Neural cell (in vitro differentiated cells): Measurements from ENCODE around the gene NHS.

Experiments
- EP300 ChIP-seq: fragments of 450-650 bp; conservative IDR thresholded peaks from 2 replicates; pipeline ENCODE4 v1.6.1; 2014; ENCODE audit warnings: antibody characterized with exemption, mild to moderate bottlenecking, moderate library complexity; ENCODE audit not compliant: poor library complexity, severe bottlenecking
- EZH2 ChIP-seq: fragments of 200-600, 300-800 bp; shearing (Covaris generic), sonication (generic); IDR thresholded peaks from 2 replicates; pipeline ENCODE4 v1.6.1; 2014; ENCODE audit warnings: antibody characterized with exemption, low read length, borderline replicate concordance, mild to moderate bottlenecking; ENCODE audit not compliant: insufficient read depth, poor library complexity, severe bottlenecking
- MXI1 ChIP-seq: fragments of 450-650 bp; conservative IDR thresholded peaks from 2 replicates; pipeline ENCODE4 v1.6.1; 2014; ENCODE audit warnings: antibody characterized with exemption, mild to moderate bottlenecking; ENCODE audit not compliant: poor library complexity, severe bottlenecking
- POLR2AphosphoS5 ChIP-seq: IDR thresholded peaks from 2 replicates; pipeline ENCODE4 v1.6.1; 2012
- RAD21 ChIP-seq: fragments of 450-650 bp; conservative IDR thresholded peaks from 2 replicates; pipeline ENCODE4 v1.6.1; 2014; ENCODE audit warnings: antibody characterized with exemption, mild to moderate bottlenecking, moderate library complexity
- REST ChIP-seq: IDR thresholded peaks from 2 replicates; pipeline ENCODE4 v1.6.1; 2012; ENCODE audit warnings: borderline replicate concordance
- SMC3 ChIP-seq: fragments of 450-650 bp; conservative IDR thresholded peaks from 2 replicates; pipeline ENCODE4 v1.6.1; 2014; ENCODE audit warnings: antibody characterized with exemption, mild to moderate bottlenecking, moderate library complexity; ENCODE audit not compliant: poor library complexity
- TAF1 ChIP-seq: IDR thresholded peaks from 2 replicates; pipeline ENCODE4 v1.6.1; 2012; ENCODE audit warnings: low read depth
- TF ChIP-seq, protein P1 (sequence below): fragments of 450-650 bp; IDR thresholded peaks from 2 replicates; pipeline ENCODE4 v1.5.1; 2014; ENCODE audit warnings: antibody characterized with exemption, mild to moderate bottlenecking, moderate library complexity; ENCODE audit not compliant: poor library complexity, severe bottlenecking

DNA sequence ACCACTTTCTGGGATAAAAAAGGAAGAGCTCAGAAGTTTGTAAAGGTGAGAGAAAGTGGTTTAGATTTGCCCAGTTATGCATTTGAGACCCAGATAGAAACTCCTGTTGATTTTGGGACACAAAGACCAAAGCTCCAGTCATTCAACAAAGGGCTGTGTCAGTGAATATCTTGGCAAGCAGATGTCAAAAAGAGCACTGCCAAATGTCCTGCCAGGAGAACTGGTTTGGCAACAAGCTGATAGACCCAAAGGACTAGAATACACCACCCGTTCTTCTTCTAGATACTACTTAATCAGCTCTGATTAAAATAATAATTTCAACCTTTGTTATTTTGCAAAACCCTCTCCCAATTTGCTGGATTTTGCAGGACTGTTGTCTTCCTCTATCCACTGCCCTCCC is 121.4 kb downstream of the NHS start:
- no peak for TF ChIP-seq SMC3
- no peak for TF ChIP-seq POLR2AphosphoS5
- TF ChIP-seq, protein P1, sequence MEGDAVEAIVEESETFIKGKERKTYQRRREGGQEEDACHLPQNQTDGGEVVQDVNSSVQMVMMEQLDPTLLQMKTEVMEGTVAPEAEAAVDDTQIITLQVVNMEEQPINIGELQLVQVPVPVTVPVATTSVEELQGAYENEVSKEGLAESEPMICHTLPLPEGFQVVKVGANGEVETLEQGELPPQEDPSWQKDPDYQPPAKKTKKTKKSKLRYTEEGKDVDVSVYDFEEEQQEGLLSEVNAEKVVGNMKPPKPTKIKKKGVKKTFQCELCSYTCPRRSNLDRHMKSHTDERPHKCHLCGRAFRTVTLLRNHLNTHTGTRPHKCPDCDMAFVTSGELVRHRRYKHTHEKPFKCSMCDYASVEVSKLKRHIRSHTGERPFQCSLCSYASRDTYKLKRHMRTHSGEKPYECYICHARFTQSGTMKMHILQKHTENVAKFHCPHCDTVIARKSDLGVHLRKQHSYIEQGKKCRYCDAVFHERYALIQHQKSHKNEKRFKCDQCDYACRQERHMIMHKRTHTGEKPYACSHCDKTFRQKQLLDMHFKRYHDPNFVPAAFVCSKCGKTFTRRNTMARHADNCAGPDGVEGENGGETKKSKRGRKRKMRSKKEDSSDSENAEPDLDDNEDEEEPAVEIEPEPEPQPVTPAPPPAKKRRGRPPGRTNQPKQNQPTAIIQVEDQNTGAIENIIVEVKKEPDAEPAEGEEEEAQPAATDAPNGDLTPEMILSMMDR, result no peak
- no peak for TF ChIP-seq EP300
- no peak for TF ChIP-seq MXI1
- TF ChIP-seq EZH2, result no peak
- no peak for TF ChIP-seq RAD21
- TF ChIP-seq TAF1, result no peak
- TF ChIP-seq REST, result no peak
